Endodermal cell (in vitro differentiated cells): ENCODE measurements around the gene BICDL1. TPM values are rescaled to one million over a fixed set of nuclear protein-coding genes. Genes with fewer than 3 reads are reported as not detected.

Experiments used
- DNase-seq: peaks from one replicate; pipeline ENCODE4 v3.0.0-alpha.2; 2017
- H3K27ac ChIP-seq: 2 replicates; pipeline ENCODE4 v1.5.1; 2013; ENCODE audit warnings: mild to moderate bottlenecking, low read depth, low read length, moderate library complexity
- H3K27me3 ChIP-seq: 2 replicates; pipeline ENCODE4 v1.6.1; 2013; ENCODE audit warnings: mild to moderate bottlenecking, low read length, moderate library complexity; ENCODE audit not compliant: insufficient read depth, control insufficient read depth, poor library complexity, severe bottlenecking
- H3K36me3 ChIP-seq: 2 replicates; pipeline ENCODE4 v1.7.0; 2013; ENCODE audit warnings: mild to moderate bottlenecking, low read length, moderate library complexity; ENCODE audit not compliant: control insufficient read depth, insufficient read depth
- H3K4me1 ChIP-seq: one replicate; pipeline ENCODE4 v1.7.0; 2013; ENCODE audit warnings: low read length; ENCODE audit not compliant: control insufficient read depth, insufficient read depth
- H3K4me3 ChIP-seq: 2 replicates; pipeline ENCODE4 v1.5.1; 2013; ENCODE audit warnings: mild to moderate bottlenecking, low read length, moderate library complexity
- H3K9ac ChIP-seq: 2 replicates; pipeline ENCODE4 v1.6.1; 2013; ENCODE audit warnings: mild to moderate bottlenecking, low read length, moderate library complexity; ENCODE audit not compliant: poor library complexity, severe bottlenecking; ENCODE audit errors: extremely low read depth
- H3K9me3 ChIP-seq: 2 replicates; pipeline ENCODE4 v1.6.1; 2013; ENCODE audit warnings: mild to moderate bottlenecking, low read length, moderate library complexity; ENCODE audit not compliant: control insufficient read depth
- H3K27ac Mint-ChIP-seq: 2 replicates; pipeline ENCODE4 v1.8.0; 2020; ENCODE audit warnings: mixed read lengths
- H3K27me3 Mint-ChIP-seq: 2 replicates; pipeline ENCODE4 v1.8.0; 2021; ENCODE audit warnings: mild to moderate bottlenecking, mixed read lengths; ENCODE audit not compliant: insufficient read depth
- H3K36me3 Mint-ChIP-seq: 2 replicates; pipeline ENCODE4 v1.8.0; 2020; ENCODE audit warnings: low read depth, mixed read lengths
- H3K4me1 Mint-ChIP-seq: 2 replicates; pipeline ENCODE4 v1.8.0; 2020; ENCODE audit warnings: mixed read lengths
- H3K4me3 Mint-ChIP-seq: 2 replicates; pipeline ENCODE4 v1.8.0; 2020; ENCODE audit warnings: mild to moderate bottlenecking, moderate library complexity, mixed read lengths
- H3K9me3 Mint-ChIP-seq: 2 replicates; pipeline ENCODE4 v1.8.0; 2020; ENCODE audit warnings: mild to moderate bottlenecking, mixed read lengths
- CTCF ChIP-seq: fragments of 200-600 bp; sonication (generic); conservative IDR thresholded peaks from 2 replicates; pipeline ENCODE4 v1.5.0; 2021; ENCODE audit warnings: antibody characterized with exemption, mild to moderate bottlenecking
- WGBS, 2 experiments: methylation state at CpG; one replicate each; pipeline versions ENCODE4 v1.1.5 to v1.1.7; 2013; ENCODE audit warnings: missing lambda C conversion rate in 2 of 2, mixed read lengths in 1 of 2; ENCODE audit not compliant: insufficient coverage in 1 of 2, insufficient read length in 1 of 2; 5-methylcytosine and 5-hydroxymethylcytosine counted together
- total RNA-seq, 2 donors: library from RNA; stranded (reverse); fragmentation: NEBNext Ultra II Directional in 1 of 2; extraction: Animal tissue kit (Norgen Biotek cat#: 25700) in 1 of 2; gene quantifications; 2 replicates in 1 of 2; 3 replicates in 1 of 2; pipeline ENCODE4 v1.2.1, GENCODE V29; 2021

The BICDL1 gene
- total RNA-seq, 2 donors from 2014 or later: 14.5 to 22.3 TPM

DNA sequence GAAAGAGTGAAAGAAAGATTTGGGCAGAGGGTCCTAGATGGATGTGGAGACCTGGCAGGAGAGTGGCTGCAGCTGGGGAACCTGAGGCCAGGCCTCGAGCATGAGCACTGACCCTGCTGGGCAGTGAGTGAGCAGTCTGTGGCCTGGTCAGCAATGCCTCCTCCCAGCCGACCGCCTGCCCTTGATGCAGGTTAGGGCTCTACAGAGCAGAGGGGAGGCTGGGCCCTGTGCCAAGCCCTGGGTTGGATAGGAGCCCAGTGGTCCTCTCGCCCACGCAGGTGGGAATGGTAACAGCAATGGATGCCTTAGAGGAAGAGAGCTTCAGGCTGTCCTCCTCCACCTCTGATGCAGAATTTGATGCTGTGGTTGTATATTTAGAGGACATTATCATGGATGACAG, 67.7 kb downstream of the BICDL1 start:
- 96 to 100% methylated on average over 3 to 5 of the region's 5 CpGs for WGBS, 2 experiments
- no peaks in the 10 kb centered on the region for H3K4me1 Mint-ChIP-seq
- H3K27ac ChIP-seq: no peak overlapping the region

DNA sequence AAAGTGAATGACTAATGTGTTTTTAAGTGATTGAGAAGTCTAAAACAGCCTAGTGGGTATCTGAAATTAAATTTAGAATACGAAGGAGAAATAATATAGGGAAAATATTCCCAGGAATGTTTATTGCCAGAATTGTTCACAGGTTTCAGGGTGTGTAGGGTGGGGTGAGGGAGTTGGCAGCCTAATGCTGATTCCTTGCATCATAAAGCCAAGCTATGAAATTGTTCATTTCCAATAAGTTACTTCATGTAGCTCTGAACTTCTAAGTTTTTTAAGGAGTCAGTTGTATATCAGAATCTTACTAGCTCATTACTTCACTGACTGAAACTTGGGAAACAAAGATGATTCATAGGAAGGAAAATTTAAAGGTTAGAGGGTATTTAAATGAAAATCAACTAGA, 71.2 kb downstream of the BICDL1 start:
- no peak overlapping the region for H3K9ac ChIP-seq

More for the DNA sequence above, 67.7 kb downstream of the BICDL1 start:
- Mint-ChIP-seq H3K9me3 (peaks cover 3% of the 10 kb centered on the region), H3K4me3 (no peak overlapping the region), H3K27ac (no peak overlapping the region), H3K36me3 (peaks cover 2% of the 10 kb centered on the region), H3K27me3 (no peaks in the 10 kb centered on the region)
- no peaks in the 10 kb centered on the region for H3K36me3 ChIP-seq
- no peak for TF ChIP-seq CTCF
- no peaks in the 10 kb centered on the region for H3K4me1 ChIP-seq
- H3K27me3 ChIP-seq: no peaks in the 10 kb centered on the region
- no peak for DNase-seq
- H3K9me3 ChIP-seq: no peaks in the 10 kb centered on the region
- no peak overlapping the region for H3K4me3 ChIP-seq
- H3K9ac ChIP-seq: no peak overlapping the region

DNA sequence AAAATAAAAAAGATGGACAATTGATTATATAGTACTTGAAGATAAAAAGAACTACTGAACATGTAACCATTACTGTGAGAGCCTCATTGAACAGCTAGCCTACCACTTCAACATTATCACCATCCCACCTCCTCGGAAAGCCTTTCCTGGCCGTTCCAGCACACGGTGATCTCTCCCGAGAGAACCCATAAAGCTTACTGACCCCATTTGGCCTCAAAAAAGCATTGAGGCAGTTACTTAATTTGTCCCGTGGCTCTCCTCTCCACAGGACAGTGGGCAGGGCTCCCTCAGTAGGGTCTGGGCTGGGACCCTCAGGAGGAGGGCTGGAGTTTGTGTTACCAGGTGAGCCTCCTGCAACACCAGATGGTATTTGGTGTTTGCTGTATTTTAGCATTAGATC, 71.7 kb downstream of the BICDL1 start:
- Histone ChIP-seq H3K9me3 (no peaks in the 10 kb centered on the region), H3K36me3 (no peaks in the 10 kb centered on the region), H3K4me1 (no peaks in the 10 kb centered on the region), H3K4me3 (no peak overlapping the region), H3K27me3 (no peaks in the 10 kb centered on the region), H3K27ac (no peak overlapping the region), H3K9ac (no peak overlapping the region)
- WGBS, 2 experiments: 94% methylated on average over 5 of the region's 5 CpGs; no CpG with 5 or more reads in 1 of the 2 experiments
- H3K27ac Mint-ChIP-seq: no peak overlapping the region
- H3K27me3 Mint-ChIP-seq: no peaks in the 10 kb centered on the region
- DNase-seq: no peak
- no peak for TF ChIP-seq CTCF
- H3K4me3 Mint-ChIP-seq: no peak overlapping the region
- peaks cover 11% of the 10 kb centered on the region for H3K4me1 Mint-ChIP-seq
- no peaks in the 10 kb centered on the region for H3K36me3 Mint-ChIP-seq
- H3K9me3 Mint-ChIP-seq: no peaks in the 10 kb centered on the region

More for the DNA sequence above, 71.2 kb downstream of the BICDL1 start:
- no peak for DNase-seq
- Histone ChIP-seq H3K27me3 (no peaks in the 10 kb centered on the region), H3K9me3 (no peaks in the 10 kb centered on the region), H3K36me3 (no peaks in the 10 kb centered on the region), H3K27ac (no peak overlapping the region), H3K4me1 (no peaks in the 10 kb centered on the region), H3K4me3 (no peak overlapping the region)
- Mint-ChIP-seq H3K9me3 (no peaks in the 10 kb centered on the region), H3K27ac (no peak overlapping the region), H3K27me3 (no peaks in the 10 kb centered on the region), H3K4me3 (no peak overlapping the region), H3K4me1 (peaks cover 11% of the 10 kb centered on the region), H3K36me3 (no peaks in the 10 kb centered on the region)
- WGBS, 2 experiments: 100% methylated on average over 1 of the region's 1 CpG
- no peak for TF ChIP-seq CTCF
